HG03354 (cell line): Measurements from ENCODE around the gene CNN3.
"Not testable (repeated sequence)": the region's sequence is repeated elsewhere in the genome, so short reads cannot be mapped to it uniquely, and the experiment has no call there.

ENCODE experiments used
- ATAC-seq: cut with Tn5 transposase; IDR thresholded peaks from one replicate; pipeline ENCODE4 v1.9.1; 2021; ENCODE audit warnings: mild to moderate bottlenecking; ENCODE audit not compliant: unreplicated experiment, poor library complexity, severe bottlenecking

Gene CNN3

DNA sequence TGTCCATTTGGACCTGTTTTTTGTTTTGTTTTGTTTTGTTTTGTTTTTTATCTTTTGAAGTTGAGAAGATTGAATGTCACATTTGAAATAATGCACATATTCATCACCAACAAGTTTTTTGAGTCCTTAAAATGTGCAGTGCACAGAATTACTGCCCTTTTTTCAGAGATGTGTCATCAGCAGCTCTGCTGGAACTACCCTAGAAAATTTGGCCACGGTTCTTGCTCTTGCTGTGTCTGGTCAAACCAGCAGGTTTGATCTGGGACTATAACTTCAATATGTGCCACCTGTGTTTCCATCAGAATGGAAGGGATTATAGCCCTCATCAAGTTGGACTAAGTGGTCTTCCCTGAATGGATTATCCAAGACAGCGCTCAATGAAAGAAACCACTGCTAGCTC lies 24.1 kb upstream of the CNN3 start:
- no peak for ATAC-seq

DNA sequence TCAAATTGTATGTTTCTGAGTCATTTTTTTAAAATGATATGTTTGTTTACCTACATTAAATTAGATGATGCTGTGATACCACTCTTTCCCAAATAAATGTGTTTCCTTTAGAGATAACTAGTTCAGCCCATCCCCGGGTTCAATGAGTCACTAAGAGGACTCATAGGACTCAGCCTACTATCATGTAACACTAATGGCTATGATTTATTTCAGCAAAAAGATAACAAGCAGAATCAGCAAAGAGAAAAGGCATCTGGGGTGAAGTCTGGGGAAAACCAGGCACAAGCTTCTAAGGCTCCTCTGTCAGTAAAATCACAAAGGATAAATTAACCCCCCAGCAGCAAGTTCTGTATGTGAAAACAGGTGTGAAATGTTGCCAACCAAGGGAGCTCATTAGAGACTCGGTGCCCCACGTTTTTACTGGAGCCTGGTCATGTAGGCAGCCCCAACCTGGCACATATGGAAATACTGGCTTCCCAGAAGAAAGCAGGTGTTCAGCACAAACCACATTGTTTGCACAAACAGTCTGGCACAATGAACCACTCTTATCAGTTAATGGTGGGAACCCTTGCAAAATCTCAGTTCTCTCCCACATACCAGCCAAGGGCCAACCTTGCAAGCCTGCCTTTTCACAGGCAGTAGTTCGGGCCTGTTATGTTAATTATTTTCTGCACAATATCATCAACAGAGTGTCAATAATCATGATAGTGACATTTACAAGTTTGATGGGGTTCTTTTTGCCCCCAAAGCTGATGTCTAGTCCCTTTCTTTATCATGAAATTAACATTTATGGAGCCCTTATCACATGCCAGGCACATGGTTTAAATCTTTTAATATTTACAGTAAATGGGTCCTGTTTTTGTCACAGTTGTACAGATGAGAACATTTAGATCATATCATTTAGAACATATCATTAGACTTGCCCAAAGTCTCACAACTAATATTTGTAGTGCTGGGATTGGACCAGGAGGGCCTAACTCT lies 23.1 kb upstream of the CNN3 start:
- ATAC-seq = no peak

DNA sequence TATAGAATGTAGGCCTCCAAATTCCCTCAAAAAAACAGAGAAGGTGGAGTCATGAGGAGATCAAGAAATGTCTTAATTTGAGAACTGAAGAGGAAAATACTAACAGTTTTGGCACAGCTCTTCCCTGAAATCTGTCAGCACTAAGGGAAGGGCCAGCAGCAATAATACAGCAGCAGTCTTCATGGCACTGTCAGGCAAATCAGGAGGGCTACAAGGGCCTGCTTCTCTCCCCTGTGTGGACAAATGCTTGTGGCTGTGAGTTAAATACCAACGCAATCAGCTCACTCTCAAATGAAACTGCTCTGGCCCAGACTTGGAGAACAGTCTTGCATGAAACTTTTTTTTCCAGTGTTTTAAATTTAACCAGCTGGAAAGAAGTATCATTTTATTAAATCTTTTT lies 20.5 kb upstream of the CNN3 start:
- ATAC-seq = no peak

DNA sequence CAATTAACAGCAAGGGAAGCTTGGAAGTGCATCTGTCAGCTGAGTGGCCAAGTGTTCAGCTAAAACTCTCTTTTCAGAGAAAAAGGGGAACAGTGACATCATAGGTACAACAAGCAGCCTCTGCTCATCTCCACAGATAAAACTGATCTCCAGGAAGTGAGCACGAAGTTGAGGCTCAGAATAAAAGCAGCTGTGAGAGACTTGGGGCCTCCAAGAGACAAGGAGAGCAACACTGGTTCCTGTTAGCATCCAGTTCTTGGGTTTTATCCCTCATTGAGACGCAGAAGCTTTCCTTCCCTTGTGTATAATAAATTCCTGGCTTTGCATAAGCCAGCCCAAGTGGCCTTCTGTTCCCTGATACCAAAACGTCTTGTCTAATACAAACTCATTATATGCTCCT lies 20.0 kb upstream of the CNN3 start:
- ATAC-seq = no peak

DNA sequence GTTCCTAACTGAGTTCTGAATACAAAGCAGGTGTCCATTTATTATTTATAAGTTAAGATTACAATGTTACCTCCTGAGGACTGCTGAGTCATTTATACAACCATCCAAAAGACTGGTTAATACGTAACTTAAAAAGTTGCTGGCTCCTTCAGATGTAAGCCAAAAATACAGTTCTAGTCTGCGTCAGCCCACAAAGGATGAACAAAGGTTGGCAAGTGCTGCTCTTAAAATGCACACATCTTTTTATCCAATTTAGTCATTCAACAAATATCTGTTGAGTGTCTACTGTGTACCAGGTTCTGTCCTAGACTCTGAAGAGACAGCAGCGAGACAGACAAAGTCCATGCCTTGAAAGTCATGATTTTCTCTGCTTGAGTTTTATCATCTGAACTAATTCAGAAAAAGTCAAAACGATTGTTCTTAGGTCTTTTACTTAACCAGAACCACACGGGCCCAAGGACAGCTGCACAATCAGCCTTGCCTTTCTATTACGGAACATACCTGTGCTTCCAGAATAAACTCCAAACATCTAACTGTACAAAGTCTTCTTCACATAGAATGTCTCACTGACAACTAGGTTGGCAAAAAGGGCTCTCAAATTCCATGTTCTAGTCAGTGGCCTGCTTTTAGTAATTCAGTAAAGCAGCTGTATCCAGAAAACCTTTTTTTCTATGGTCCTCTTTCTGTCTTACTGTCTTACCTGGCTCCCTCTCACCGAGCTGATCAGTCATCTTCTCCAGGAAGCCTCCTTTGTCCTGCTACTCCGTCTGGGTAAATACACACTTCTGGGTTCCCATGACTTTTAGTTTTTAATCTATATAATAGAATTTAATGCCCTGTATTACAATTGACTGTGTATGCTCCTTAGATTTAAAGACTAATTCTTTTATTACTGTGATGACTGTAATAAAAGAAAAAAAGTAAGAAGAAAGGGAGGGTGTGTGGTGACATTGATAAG lies 15.5 kb upstream of the CNN3 start:
- ATAC-seq = peak; percentile 69

DNA sequence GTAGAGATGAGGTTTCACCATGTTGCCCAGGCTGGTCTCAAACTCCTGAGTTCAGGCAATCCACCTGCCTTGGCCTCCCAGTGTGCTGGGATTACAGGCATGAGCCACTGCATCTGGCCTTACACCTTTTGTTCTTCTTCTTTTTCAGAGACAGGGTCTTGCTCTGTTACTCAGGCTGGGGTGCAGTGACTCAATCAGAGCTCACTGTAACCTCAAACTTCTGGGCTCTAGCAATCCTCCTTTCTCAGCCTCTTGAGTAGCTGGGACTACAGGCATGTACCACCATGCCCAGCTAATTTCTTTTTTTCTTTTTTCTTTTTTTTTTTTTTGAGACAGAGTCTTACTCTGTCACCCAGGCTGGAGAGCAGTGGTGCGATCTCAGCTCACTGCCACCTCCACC lies 14.6 kb upstream of the CNN3 start:
- ATAC-seq = not testable (repeated sequence)

DNA sequence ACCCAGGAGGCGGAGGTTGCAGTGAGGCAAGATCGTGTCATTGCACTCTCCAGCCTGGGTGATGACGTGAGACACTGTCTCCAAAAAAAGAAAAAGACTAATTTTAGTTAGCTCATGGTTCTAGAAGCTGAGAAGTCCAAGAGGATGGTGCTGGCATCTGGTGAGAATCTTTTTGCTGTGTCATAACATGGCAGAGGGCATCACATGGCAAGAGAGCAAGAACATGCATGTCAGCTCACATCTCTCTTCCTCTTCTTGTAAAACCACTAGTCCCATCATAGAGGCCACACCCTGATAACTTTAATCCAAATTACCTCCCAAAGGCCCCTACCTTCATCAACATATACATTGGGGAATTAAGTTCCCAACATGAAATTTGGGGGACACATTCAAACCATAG lies 13.8 kb upstream of the CNN3 start:
- no peak for ATAC-seq

DNA sequence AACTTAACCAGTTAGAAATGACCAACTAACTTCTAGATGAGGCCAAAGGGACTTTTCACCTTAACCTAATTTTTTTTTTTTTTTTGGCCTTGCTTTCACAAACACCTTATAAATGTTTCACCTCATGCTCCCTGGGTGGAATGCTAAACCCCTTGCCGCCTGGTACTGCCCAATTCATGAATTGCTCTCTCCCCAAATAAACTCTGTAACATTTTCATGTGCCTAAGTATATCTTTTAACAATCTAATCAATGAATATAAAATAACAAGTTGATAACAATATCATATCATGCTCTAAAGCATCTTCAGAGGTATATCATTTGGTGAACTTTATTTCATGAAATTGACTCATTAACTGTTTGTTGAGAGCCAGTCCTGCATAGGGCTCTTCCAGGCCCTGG lies 10.9 kb upstream of the CNN3 start:
- no peak for ATAC-seq

DNA sequence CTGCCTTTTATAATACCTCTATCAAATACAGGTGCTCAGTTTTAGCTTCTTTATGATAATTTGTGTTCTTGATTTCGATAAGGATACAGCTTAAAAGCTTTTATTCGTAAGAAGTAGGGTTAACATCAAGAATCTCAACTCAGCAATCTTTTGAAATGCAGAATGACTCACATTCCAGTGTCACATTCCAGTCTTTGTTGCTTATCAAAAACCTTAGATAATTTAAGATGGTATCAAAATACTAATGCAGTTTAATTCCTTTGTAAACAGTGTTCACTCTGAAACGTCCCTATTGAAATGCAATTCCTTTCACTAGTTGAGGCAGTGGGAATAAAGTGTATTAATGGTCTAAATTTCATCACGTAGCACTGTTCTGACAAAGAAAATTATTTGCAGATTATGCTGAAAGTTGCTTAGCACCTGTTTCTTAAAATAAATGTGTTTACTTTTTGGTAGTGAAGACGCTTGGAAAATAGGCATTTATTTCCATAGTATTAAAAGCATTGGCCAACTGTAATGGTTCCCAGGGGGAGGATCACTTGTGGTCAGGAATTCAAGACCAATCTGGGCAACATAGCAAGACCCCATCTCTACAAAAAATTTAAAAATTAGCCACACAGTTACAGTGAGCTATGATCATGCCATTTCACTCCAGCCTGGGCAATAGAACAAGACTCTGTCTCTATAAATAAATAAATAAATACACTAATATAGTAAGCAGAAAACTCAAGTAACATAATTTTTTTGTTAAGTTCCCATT lies 10.1 kb upstream of the CNN3 start:
- ATAC-seq = no peak

DNA sequence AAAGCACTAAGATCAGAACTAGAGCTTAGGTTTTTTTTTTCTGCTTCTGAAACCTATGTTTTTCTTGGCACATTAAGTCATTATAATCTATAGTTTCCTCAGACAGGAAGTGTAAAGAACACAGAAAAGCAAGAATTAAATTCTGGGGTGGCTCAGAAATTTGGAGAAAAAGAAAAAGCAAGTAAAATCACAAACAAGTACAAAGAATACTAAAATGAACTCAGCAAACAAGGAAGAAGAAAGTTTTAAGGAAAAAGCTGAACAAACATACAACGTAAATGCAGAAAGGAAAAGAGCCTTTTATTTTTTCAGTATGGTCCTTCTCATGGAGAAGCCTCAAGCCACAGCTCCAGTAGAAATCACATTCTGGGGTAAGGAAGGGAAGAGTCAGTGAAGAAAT lies 8.6 kb upstream of the CNN3 start:
- no peak for ATAC-seq

DNA sequence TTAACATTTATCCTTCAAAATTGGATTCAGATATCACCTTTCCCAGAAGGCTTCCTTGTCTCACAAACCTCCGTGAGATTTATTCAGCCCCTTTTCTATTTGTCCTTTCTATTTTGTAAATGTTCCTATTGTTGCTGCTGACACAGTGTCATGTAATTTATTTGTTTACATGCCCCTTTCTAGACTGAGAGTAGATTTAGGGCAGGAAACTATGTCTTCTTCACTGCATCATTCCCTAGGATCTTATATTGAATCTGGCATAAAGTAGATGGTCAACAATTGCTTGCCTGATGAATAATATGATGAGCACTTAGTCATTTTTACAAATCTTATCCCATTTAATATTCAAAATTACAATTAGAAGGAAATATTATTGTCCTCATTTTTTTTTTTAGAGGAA lies 8.1 kb upstream of the CNN3 start:
- ATAC-seq = no peak

DNA sequence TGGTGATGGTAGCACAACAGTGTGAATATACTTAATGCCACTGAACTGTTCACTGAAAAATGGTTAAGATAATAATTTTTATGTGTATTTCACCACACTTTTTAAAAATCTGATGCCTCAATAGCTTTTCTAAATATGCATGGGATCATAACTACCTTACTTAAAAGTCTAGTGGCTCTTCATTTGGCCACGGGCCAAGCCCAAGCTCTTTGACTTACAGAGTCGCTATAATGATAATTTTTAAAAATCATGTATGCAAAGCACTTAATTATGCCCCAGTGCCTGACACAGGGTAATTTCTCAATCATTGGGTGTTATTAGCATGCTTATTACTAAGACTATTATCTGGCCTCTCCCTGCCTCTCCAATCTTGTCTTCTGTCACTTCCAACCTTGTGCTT lies 7.6 kb upstream of the CNN3 start:
- ATAC-seq = no peak

DNA sequence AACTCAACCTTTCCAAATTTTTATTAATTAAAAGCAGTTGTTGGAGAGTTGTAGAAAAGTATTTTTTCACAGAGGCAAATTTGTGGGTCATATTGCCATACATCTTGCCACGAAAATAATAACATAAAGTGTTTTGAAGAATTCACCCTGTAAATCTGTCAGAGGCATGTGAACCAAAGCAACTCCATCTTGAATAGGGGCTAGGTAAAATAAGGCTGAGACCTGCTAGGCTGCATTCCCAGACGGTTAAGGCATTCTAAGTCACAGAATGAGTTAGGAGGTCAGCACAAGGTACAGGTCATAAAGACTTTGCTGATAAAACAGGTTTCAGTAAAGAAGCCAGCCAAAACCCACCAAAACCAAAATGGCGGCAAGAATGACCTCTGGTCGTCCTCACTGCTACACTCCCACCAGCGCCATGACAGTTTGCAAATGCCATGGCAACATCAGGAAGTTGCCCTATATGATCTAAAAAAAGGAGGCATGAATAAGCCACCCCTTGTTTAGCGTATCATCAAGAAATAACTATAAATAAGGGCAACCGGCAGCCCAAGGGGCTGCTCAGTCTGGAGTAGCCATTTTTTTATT lies 4.4 kb upstream of the CNN3 start:
- ATAC-seq = no peak

DNA sequence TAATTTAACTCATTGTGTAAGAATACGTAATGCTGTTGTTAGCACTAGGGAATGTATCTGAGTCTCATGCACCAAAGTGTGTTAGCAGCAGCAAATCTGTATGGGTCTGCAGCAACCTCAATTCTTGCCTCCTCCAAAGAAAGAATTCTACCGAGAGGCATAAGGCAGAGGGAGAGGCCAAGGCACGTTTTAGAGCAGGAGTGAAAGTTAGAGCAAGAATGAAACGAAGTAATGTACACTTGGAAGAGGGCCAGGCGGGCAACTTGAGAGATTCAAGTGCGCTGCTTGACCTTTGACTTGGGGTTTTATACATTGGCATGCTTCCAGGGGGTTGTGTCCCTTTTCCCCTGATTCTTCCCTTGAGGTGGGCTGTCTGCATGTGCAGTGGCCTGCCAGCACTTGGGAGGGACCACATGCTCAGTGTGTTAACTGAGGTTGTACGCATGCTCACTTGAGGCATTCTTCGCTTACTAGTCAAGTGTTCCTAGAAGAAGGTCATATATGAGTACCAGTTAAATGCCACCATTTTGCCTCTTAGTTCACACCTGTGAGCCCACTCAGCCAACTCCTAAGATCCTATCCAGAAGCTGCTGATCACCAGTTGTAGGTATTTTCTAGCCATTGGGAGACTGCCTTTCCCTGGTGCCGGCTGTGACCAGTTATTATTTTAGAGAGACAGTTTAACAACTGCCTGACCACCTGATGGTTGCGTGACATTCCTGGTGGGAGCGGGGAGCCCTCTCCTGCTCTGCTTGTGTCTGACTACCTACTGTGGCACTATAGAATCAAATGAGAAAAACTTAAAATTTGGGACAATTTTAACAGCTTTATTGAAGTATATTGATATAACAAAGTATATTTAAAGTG lies 2.7 kb upstream of the CNN3 start:
- ATAC-seq = no peak

DNA sequence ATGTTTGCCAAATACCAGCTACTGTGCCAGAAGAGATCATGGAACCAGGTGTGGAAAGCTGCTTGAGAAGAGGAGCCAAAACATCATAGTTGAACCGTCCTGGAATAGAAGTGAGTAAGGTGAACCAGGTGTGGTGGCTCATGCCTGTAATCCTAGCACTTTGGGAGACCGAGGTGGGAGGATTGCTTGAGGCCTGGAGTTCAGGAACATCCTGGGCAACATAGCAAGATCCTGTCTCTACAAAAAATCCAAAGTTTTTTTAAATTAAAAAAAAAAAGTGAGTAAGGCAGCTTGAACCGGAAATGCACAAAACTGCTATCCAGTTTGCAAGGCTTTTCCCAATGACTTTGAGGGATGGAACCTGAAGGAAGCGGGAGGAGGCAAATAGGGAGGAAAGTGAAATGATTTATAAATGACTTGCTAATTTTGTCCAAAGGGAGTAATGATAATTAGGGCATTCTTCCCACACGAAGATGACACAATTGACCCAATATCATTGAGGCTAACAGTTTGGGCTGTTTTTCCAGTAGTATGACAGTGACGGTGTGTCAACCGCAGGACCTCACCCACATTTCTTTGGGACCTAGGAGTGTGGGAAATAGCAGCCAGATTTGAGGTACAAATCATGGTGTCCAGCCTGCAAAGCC lies 1.5 kb upstream of the CNN3 start:
- ATAC-seq = no peak

DNA sequence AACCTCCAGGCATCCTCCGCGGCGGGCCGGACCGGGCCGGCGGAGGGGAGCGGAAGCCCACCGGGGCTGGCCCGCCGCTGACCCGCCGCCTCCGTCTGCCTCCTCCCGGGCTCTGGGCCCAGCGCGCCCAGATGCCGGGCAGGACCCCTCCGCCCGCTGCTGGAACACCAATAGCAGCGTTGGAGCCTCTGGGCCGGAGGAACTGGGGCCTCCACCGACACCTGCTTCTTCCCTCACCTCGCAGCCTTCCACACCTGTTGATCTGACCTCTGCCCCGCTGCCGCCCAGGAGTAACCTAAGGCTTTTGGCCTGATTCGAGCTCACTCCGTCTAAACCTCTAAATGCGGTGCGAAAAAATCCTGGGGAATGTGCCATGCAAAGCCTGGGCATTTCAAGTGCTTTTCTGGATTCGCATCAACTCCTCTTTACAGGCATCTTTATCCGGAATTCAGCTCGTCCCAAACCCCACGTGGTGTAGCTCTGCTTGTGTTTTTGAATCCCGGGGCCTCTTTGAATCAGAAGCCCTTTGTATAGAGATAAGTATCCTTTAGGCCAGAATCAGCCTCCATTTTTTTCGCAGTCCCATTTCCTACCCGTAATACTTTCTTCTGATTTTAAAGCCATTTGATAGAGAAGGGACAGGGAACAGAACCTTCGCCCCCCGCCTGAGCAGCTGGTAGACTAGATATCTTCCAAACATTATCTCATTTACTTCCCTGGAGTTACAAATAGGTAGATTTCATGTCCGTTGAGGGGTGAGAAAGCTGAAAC lies 680 bp upstream of the CNN3 start:
- peak; percentile 24 for ATAC-seq

DNA sequence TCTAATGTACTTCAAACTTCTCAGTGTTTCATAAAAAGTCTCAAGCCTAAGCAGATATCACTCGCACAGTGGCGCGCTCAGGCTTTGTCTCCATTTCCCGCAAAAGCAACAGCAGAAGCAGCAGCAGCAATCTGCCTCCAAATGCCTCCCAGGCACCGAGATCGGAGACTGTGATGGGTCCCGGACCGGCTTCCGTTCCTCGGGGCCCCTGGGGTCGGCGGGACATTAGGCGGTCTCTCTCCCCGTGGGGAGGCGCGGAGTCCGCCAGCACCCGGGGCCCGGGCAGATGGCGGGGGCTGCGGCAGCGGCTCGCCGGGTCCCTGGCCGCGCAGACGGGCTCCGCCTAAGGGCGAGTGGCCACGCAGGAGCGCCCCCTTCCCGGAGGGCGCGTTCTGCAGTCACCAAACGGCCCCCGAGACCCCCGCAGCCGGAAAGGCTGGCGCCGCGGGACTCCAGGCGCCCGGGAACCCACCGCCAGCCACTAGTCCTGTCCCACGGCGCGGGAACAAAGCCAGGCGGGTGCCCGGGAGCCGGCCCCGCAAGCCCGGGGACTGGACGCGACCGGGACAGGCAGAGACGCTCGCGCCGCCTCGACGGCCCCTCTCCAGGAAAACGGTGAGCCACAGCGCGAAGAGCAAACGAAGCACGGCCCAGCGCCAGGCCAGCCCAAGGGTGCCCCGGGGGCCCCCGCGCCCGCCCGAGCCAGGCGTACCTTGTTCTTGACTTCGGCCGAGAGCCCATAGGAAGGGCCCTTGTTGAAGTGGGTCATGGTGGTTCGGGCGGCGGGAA lies 590 bp downstream of the CNN3 start:
- ATAC-seq = peak; percentile 27
